KMS-11 (cell line): ENCODE results near the gene SLC1A4.

Source experiments
- H2AFZ ChIP-seq: fragments of 200-600 bp; sonication (generic); 2 replicates; pipeline ENCODE4 v1.6.1; 2016; ENCODE audit warnings: antibody characterized with exemption, mixed run types, low read depth
- H3K27ac ChIP-seq: fragments of 200-600 bp; sonication (generic); 2 replicates; pipeline ENCODE4 v1.6.1; 2016; ENCODE audit warnings: mild to moderate bottlenecking, mixed run types
- H3K27me3 ChIP-seq: fragments of 200-600 bp; sonication (generic); 2 replicates; pipeline ENCODE4 v1.6.1; 2017; ENCODE audit warnings: mild to moderate bottlenecking, low read depth, mixed run types, moderate library complexity; ENCODE audit not compliant: insufficient read depth
- H3K36me3 ChIP-seq: fragments of 200-600 bp; sonication (generic); 2 replicates; pipeline ENCODE4 v1.6.1; 2017; ENCODE audit warnings: mild to moderate bottlenecking, mixed run types; ENCODE audit not compliant: insufficient read depth
- H3K4me1 ChIP-seq: fragments of 200-600 bp; sonication (generic); 2 replicates; pipeline ENCODE4 v1.6.1; 2016; ENCODE audit warnings: mild to moderate bottlenecking, low read depth, mixed run types; ENCODE audit not compliant: poor library complexity, severe bottlenecking
- H3K4me2 ChIP-seq: fragments of 200-600 bp; sonication (generic); 2 replicates; pipeline ENCODE4 v1.7.0; 2016; ENCODE audit warnings: mild to moderate bottlenecking, mixed run types
- H3K4me3 ChIP-seq: fragments of 200-600 bp; sonication (generic); IDR thresholded peaks from 2 replicates; pipeline ENCODE4 v1.6.1; 2017; ENCODE audit warnings: low read depth, low read length, mixed read lengths; ENCODE audit not compliant: insufficient read depth
- H3K79me2 ChIP-seq: fragments of 200-600 bp; sonication (generic); 2 replicates; pipeline ENCODE4 v1.6.1; 2016; ENCODE audit warnings: low read depth, mixed run types; ENCODE audit not compliant: insufficient read depth
- H3K9ac ChIP-seq: fragments of 200-600 bp; sonication (generic); 2 replicates; pipeline ENCODE4 v1.6.1; 2016; ENCODE audit warnings: mild to moderate bottlenecking, mixed run types
- H4K20me1 ChIP-seq: fragments of 200-600 bp; sonication (generic); 2 replicates; pipeline ENCODE4 v1.6.1; 2016; ENCODE audit warnings: mild to moderate bottlenecking, mixed run types; ENCODE audit not compliant: insufficient read depth
- CTCF ChIP-seq: fragments of 200-600 bp; sonication (generic); conservative IDR thresholded peaks from 2 replicates; pipeline ENCODE4 v1.6.1; 2017; ENCODE audit warnings: low read depth, mild to moderate bottlenecking, antibody characterized with exemption, low read length, moderate library complexity, mixed read lengths

Gene SLC1A4

DNA sequence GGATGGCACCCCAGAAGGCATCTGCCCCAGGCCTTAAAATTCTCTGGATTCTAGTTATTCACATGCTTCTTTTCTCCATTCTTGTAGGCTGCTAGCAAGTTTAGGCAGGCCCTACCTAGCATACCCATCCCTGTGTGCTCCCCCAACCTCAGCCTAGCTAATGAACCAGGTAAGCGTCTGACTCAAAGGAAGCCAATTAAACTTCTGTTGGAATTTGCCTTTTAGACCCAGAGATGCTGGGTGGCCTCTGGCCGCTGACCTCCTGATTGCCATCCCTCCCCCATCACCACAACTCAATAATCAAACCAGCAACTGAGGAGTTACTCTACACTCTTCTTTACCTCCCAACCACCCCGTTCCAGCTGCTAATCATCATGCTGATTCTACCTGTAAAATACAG, 48.0 kb downstream of the SLC1A4 start:
- no peak overlapping the region for H3K4me3 ChIP-seq
- no peak overlapping the region for H3K4me2 ChIP-seq
- H2AFZ ChIP-seq = no peak overlapping the region
- H4K20me1 ChIP-seq = no peaks in the 10 kb centered on the region
- no peak overlapping the region for H3K27ac ChIP-seq
- no peaks in the 10 kb centered on the region for H3K36me3 ChIP-seq
- peaks cover 32% of the 10 kb centered on the region for H3K4me1 ChIP-seq
- no peak for TF ChIP-seq CTCF
- H3K79me2 ChIP-seq = no peaks in the 10 kb centered on the region
- H3K27me3 ChIP-seq = no peaks in the 10 kb centered on the region
- H3K9ac ChIP-seq = no peak overlapping the region

- Histone ChIP-seq H3K9ac (no peak overlapping the region), H3K4me3 (no peak overlapping the region), H3K36me3 (no peaks in the 10 kb centered on the region), H2AFZ (no peak overlapping the region), H3K4me2 (no peak overlapping the region), H4K20me1 (no peaks in the 10 kb centered on the region), H3K4me1 (peaks cover 16% of the 10 kb centered on the region), H3K27ac (no peak overlapping the region), H3K79me2 (no peaks in the 10 kb centered on the region), H3K27me3 (no peaks in the 10 kb centered on the region)
- TF ChIP-seq CTCF = no peak
These were observed 50.4 kb downstream of the SLC1A4 start for GRCh38 chr2:65039640-65040039.

DNA sequence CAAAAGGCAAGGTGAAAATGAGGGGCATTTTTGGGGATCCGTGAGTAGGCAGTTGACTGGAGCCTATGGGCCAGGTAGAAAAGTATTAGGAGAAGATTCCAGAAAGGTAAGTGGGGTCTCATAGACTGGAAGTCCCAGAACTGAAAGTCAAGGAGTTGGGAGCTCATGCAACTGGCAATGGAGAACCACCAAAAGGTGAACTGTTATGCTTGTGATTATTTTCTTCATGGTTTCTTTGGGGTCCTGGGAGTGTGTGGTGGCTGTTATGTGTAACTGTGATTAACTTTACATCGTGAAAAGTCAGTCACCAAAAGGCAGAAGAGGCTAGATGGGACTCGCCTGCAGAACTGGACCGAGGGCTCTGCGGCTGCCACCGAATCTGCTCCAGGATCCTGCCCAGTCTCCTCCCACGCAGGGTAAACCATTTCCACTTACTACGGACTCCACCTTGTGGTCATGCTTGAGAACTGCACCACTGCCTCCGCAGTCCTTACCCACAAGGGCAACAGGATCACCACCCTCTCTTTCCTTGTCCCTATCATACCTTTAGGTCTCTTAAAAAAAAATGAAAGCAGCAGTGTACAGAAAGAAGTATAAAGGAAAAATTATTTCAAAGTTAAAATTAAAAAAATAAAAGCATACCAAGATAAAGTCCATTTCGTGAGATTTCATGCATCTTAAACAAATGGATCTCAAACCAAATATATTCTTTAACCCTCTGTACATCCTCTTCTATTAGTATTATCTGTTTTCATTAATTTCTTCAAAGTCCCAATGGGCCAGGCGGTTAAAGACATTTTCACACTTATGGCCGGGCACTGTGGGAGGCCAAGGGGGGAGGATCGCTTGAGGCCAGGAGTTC, 51.4 kb downstream of the SLC1A4 start:
- Histone ChIP-seq H3K36me3 (no peaks in the 10 kb centered on the region), H3K79me2 (no peaks in the 10 kb centered on the region), H3K27me3 (no peaks in the 10 kb centered on the region), H2AFZ (peak overlapping the region; percentile 12; the same call in 1 of the 2 replicates), H3K4me3 (no peak overlapping the region), H3K9ac (no peak overlapping the region), H3K4me2 (peak overlapping the region; percentile 43; the same call in 1 of the 2 replicates), H4K20me1 (no peaks in the 10 kb centered on the region), H3K4me1 (peaks cover 16% of the 10 kb centered on the region), H3K27ac (no peak overlapping the region)
- TF ChIP-seq CTCF = peak; percentile 97

DNA sequence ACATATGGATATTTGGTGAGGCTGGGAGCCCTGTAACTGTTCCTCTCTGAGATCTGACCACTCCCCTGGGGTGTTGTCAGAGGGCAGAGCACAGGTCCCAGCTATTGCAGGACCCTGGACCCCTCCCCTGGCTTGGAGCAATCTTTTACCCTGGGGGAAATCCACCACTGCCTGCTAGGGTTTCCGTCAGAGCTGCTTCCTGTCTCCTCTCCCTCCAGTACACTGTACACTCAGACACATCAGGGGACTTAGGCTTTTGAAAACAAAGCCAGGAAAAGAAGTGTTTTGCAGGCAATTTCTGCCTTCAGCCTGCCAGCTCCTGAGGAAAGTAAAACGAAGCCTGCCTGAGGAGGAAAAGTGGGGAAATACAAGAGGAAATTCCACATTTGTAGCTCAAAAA, 53.8 kb downstream of the SLC1A4 start:
- no peaks in the 10 kb centered on the region for H4K20me1 ChIP-seq
- no peak overlapping the region for H3K9ac ChIP-seq
- H3K36me3 ChIP-seq = no peaks in the 10 kb centered on the region
- no peaks in the 10 kb centered on the region for H3K27me3 ChIP-seq
- peaks cover 16% of the 10 kb centered on the region for H3K4me1 ChIP-seq
- no peak for TF ChIP-seq CTCF
- H2AFZ ChIP-seq = no peak overlapping the region
- H3K27ac ChIP-seq = no peak overlapping the region
- H3K79me2 ChIP-seq = no peaks in the 10 kb centered on the region
- no peak overlapping the region for H3K4me2 ChIP-seq
- no peak overlapping the region for H3K4me3 ChIP-seq
